GM18867 (cell line): ENCODE results near the gene ANKH.
"Not testable (repeated sequence)": the region's sequence is repeated elsewhere in the genome, so short reads cannot be mapped to it uniquely, and the experiment has no call there.

ENCODE experiments used
- ATAC-seq: cut with Tn5 transposase; IDR thresholded peaks from one replicate; pipeline ENCODE4 v1.9.1; 2021; ENCODE audit warnings: mild to moderate bottlenecking, moderate library complexity; ENCODE audit not compliant: unreplicated experiment

Gene ANKH

DNA sequence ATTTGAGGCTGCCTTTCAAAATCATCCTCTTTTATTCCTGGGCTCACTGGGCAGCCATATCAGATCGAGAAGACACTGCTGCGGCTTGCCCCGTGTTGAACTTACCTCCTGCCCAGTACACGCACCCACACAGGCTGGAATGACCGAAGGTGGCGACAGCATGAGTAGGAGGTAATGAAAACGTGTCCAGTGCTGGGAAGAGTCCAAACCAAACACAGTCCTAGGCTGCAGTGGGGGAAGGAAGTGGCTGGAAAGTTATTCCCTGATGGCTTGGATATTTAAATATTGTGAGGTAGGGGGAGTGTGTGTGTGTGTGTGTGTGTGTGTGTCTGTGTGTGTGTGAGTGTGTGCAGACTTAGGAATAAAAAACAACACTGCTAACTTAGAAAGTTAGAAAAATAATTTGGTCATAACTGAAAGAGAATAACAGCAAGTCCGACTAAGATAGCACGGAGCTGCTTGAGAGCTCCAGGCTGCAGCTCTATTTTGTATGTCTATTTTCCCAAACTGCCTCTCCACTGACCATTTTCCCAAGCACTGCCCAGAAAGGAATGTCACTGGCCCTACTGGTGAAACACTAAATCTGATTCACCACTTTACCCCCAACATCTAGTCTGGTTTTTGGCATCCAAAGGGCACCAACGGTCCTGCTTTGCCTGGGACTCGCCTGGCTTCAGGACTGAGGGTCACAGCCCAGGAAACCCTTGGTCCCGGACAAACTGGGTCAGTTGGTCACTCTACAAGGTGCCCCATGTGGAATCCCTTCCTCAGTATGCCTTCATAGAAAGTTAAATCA lies 41.2 kb downstream of the ANKH start:
- ATAC-seq, result no peak

DNA sequence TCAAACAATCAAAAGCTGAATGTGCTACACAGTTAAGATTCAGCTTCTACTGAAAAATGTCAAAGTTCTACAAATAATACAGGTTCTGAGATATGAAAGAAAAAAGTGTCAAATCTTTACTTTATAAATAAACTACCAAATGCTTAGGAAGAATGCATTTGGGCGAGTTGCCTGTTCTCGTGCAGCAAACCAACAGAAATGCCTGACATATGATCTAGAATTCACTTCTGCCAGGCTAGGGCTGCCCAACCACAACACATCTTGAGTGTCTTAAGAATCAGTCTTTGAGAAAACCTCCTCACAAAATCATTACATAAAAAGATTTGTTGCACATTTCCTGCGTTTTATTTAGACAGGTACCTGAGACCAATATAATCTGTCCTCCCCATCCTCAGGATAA lies 42.2 kb downstream of the ANKH start:
- no peak for ATAC-seq

DNA sequence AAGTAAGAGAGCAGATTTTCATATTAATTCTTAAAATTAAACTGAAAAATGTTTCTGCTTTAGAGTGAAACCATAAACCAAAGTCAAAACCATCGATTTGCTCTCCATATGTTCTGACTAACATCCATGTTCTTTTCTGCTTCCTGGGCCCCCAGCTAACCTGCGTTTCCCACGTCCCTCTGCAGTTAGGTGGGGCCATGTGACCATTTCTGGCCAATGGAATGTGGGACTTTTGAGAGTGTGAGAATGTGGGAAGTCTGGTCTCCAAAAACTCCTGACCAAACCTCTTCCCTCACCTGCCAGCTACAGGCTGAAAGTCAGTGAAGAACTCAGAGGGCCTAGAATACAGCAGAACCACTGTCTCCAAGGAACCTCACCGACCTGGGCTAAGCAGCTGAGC lies 44.9 kb downstream of the ANKH start:
- ATAC-seq, result no peak

DNA sequence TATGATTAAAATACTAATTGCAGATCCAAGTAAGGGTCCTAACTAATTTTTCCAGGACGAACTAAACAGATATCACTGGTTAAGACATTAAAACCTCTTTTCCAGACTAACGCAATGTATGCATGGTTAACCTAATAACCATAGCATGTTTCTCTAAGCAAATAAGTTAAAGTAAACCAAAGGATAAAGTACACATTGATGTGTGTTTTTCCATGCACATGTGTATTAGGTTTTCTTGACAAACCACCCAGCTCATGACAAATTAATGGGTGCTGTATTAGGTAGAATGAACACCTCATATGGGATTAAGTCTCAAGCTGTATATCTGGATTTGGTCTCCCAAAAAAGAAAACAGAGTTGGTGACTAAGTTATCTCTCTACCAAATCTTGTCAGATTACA lies 45.6 kb downstream of the ANKH start:
- no peak for ATAC-seq

DNA sequence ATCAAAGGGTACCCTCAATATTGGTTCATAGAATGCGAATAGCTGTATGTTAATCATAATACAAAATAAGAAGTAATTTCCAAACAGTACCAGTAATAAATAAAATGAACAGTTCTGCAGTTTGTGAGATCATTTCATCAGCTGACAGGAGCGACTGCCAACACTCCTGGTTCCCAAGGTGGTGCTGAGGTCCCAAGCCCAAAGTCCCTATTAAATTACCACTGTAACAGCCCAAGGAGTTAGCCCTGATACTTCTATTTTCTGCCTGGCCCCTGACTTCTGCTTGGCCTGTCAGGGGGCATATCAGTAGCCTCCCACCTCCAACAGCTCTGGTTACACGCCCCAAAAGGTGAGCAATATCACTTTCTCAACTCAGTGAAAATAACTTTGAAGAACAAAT lies 47.1 kb downstream of the ANKH start:
- ATAC-seq, result no peak

DNA sequence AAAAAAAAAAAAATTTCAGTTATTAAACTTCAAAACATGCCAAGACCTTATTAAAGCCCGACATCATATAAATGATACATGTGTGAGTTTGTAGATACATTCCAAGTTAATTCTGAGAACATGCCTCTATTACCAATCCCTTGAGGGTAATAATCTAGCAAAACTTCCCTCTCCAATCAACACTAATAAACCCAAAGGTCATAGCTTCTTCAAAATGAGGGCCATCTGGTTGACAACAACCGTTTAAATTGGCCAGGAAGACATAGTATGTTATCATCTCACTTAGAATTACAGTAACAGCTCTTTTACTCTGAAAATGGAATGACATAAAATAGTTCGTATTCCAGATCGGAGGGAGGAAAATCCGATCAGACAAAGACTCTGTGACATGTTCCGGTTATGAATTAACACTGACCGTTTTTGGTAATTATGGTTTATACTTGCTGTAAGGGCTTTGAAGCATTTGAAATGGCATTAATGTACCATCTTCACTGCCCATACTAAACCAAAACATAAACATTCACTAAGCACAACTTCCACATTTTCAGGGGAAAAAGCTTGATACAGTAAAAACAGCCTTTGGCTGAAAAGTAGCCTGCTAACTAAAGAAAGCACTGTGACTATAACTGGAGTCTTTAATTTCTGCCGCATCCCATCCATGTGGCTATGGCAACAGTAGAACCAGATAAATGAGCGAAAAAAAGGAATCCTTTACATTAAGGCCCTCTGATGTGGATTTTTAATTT lies 50.3 kb downstream of the ANKH start:
- no peak for ATAC-seq

DNA sequence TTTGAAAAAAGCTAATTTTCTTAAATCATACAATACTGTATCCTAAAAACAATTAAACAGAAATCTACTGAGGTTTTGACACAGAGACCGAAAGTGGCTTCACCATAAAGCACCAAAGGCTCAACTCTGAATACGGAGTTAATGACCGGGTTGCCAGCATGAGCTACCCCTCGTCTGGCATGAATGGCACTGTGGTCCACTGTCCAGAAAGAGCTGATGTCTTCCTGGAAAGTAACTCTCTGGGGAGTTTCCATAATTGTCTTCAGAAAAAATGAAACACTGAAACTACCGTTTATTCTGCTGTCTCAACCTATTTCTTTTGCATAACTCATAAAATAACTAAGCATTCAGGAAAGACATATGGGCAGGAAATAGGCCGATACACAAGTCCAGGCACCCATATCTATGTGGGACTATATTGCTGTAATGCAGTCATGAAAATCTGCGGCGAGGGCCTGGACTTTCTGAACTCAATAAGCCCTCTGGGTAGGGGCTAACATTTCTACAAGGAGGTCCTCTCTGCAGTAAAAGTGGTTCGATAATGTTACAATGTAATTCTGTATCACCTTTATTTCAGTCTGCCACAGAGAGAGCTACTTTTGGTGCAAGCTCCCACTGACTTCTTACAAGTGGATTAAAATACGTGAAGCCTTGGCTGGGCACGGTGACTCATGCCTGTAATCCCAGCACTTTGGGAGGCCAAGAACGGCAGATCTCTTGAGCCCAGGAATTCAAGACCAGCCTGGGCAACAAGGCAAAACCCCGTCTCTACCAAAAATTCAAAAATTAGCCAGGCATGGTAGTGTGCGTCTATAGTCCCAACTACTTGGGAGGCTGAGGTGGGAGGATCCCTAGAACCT lies 52.4 kb downstream of the ANKH start:
- ATAC-seq, result no peak

DNA sequence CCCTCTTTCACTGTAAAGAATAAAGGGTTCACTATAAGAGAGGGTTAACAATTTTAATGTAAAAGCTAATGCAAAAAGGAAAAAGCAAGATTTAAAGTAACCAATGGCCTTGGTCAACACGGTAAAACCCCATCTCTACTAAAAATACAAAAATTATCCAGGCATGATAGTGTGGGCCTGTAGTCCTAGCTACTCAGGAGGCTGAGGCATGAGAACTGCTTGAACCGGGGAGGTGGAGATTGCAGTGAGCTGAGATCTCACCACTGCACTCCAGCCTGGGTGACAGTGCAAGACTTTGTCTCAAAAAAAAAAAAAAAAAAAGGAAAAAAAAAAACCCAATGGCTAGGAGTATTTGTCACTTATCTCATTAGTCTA lies 53.8 kb downstream of the ANKH start:
- ATAC-seq, result not testable (repeated sequence)

DNA sequence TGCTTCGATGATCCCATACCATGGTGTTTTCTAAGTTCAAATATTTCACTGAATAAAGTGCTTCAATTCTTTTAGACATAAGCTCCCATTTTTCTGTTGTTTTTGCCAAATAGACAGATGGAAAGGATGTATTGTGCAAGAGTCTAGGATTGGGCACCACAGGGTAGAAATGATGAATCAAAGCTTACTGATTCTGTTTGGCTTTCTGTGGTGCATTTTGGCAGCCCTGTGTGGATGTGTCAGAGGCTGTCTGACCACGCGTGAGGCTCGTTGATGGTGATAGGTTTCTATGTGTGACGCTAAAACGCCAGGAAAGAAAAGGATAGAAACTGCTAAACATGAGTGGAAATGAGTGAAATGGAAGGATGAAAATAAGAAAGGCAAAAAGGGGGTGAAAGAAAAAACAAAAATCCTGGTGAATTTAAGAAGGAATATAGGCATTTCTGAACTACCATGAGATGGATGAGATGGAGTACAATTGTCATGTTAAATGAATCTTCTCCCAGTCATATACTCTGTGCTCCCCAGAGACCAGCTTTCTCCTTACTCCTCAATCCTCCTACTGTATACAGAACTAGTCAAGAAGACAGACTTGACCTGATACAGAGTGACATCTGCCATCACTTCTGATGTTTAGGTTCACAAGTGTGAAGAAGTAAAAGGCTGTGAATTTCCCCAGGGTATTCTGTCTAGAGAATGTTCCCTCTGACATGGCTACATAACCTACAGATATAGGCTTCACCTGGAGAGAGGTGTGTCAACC lies 54.4 kb downstream of the ANKH start:
- ATAC-seq, result no peak

DNA sequence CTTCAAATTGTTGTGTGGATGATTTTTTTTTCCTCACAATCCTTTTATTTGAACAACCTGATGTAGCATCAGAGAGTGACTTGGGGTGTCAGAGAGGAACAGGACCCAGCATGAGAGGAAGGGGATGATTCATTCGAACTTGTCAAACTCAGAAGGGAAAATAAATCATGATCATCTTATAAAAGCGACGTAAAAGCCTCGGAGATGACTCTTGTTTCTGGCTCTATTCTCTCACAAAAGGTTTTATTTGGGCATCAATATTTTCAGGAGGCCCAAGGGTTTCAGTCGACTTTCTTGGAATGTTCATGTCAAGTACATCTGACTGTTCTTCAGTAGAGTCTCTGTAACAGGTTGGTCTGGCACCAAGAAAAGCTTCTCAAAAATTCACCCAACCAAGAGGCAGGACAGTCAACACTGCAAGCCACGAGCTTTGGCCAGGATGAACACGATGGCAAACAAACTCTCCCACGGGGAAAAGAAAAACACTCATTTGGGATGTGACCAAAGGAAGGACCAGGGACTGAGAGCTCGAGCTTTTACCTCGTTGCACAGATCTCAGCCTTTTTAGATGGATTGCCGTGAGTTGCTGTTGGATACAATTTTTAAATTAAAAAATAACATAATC lies 55.1 kb downstream of the ANKH start:
- no peak for ATAC-seq

DNA sequence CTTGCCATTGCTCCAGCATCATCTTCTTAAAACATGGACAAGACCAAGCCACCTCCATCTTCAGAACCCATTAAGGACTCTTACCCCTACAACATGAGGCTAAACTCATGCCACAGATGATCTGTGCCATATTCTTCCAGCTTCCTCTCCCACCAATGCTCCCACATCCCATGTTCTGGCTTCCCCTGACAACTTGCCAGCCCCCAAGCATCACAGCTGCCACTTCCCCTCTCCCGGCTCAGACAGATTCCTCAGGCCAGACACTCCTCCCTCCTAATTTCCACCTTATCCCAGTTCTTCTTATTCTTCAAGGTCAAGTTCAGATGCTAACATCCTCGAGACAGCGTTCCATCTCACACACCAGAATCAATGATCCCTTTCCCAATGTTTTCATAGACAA lies 57.8 kb downstream of the ANKH start:
- no peak for ATAC-seq

DNA sequence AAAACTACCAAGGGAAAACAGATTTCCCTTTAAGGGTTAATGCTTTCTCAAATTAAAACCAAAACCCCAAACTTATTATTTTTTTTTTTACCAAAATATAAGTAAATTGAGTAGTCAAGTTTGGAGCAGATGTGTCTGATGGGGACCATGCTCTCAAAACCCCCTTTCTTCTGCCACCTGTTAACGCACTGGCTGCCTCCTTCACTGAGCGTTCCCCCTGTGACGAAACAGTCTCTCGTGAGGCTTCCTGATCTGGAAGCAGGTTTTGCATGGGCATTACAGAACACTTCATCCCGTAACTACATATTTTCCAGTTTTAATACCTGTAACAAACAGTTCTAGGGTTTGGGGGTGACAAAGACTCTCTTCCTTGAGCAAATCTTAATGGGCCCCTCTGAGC lies 59.4 kb downstream of the ANKH start:
- no peak for ATAC-seq

DNA sequence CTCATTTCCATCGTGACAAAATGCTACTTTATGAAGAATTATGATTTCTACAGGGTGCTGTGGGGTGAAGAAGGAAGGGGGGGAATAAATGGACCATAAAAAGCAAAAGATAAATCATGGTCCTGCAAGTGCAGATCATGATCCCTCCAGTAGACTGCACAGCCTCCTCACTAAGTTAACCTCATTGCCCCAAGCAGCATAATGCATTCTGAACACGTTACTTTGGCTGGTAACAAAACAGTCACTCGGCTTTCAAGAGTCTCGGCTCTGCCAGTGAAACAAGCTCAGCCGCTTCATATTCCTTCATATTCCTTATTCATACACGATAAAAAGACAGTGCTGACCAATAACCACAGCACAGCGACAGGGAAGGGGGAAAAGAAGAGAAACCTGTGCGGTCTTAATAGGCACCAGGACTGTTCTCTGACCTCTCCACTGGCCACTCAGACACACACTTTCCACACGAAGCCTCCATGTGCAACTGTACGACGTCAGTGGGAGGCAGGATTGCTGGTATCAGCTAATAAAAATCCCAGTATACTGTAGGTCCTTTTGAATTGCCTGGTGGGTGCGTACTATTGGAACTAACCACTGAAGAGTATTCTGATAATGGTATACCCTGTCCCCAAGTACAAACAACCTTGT lies 60.5 kb downstream of the ANKH start:
- no peak for ATAC-seq

DNA sequence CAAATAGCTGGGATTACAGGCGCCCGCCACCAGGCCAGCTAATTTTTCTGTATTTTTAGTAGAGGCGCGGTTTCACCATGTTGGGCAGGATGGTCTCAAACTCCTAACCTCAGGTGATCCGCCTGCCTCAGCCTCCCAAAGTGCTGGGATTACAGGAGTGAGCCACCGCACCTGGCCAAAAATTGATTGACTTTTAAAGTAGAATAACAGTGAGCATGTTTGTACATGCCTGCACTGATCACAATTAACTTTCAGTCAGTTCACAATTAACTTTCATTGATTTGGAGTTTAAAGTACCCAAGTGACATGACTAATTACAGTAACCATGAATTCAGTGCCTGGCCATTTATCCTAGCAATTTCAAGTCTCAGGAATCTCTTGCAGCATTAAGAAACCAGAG lies 61.3 kb downstream of the ANKH start:
- no peak for ATAC-seq

DNA sequence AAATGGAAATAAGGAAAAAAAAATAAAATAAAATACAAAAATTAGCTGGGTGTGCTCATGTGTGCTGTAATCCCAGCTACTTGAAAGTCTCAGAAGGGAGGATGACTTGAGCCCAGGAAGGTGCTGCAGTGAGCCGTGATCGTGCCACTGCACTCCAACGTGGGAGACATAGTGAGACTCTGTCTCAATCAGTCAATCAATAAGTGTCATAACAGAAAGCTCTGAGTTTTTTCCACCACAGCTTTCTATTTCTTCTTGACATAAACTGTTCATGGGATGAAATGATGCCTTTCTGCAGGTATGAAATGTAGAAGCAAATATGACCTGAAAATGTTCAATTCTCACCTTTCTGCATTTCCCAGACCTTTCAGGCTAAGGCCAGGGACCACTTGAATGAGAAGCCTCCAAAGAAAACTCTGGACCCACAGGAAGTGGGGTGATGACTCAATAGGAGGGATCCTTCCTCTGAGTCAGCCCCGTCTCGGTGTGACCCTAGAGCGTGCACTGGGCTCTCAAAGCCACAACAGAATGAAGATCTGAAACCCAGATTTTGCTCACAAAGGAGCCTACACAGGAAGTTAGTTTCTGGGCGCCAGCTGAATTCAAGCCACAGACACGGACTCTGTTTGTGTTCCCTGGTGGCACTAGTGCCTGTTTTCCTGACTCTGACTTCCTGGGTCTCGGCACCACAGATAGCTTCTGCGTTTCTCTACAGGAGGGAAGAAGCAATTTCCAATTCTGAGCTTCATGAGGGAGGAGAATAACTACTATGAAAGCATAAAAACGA lies 62.0 kb downstream of the ANKH start:
- peak; percentile 98 for ATAC-seq

DNA sequence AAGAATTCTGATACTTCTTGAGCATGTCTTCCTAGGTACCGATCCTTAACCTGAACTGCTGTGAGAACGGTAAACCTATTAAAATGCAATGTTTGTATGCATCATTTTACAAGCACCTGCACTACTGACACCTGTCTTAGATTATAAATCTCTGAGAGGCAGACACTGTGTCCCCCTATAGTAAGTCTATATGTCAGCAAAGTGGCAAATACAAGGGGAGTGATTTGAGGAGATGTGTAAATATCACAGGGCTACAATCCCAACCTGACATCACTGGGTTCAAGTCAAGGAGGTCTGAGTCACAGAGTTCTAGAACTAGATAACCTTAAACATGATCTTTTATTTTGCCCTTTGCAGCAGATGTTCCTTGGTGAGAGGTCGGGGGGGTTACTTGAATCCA lies 64.1 kb downstream of the ANKH start:
- no peak for ATAC-seq

DNA sequence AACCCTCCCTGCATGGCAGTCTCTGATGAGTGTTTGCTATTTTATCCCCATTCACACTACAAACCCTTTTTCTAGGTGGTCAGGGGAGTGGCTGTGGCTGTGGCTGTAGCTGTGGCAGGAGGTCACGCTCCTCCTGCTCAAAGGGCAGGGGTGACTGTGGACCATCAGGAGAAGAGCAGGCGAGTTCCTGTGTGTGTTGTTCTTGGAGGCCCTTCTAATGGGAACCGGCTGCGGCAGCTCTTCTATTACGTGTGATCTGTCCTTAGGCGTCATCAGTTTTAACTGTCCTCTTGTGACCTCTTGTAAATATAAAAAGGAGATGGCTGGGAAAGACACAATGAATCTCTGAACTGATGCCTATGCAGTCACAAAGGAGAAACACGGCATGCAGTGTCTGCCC lies 65.1 kb downstream of the ANKH start:
- ATAC-seq, result no peak

DNA sequence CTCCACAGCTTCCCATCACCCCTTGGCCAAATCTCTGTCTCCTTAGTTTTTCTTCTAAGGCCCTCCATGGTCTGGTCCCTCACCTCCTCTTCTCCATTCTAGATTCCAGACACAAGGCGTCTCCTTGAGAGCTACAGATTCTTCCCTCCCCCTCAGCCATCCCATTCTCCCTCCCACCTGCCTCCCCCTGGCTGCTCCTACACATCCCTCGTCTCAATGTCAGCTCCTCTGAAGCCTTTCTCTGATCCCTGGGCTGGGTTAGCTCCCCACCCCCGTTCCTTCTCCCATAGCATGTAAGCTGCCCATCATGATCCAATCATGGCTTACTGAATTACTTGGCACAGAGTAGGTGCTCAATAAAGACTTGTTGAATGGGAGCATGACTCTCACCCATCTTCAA lies 69.0 kb downstream of the ANKH start:
- ATAC-seq, result no peak

DNA sequence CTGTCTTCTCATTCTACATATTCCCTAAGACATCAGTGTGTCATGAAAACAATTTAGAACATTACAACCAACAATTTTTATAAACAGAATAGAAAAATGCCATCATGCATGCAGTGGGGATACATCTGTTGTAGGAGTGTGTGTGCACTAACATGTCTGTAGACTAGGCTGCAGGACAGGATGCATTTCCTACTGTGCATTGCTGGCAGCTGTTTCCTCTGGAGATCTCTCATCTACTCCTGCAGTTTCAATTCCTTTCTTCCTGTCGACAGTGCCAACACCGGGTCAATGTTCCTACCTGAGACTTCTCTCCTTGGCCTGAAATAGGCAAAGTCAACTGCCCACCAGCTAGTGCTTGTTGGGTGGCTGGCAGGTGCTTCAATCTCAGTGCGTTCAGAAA lies 69.8 kb downstream of the ANKH start:
- ATAC-seq, result no peak
